BJ (cell line): Measurements from ENCODE around the gene GALNT17. TPM values are rescaled to one million over a fixed set of nuclear protein-coding genes. Genes with fewer than 3 reads are reported as not detected.

Experiments used
- CTCF ChIA-PET: fragments of 350-600 bp; formaldehyde crosslinking; extraction: SDS; loops from one replicate; lab custom pipeline; 2021; ENCODE audit warnings: antibody characterized with exemption, inconsistent platforms; lab: Yijun Ruan, JAX
- POLR2A ChIA-PET: fragments of 300-600 bp; sonication (Branson Sonifier 250); formaldehyde crosslinking; extraction: SDS; loops from one replicate; lab custom pipeline; 2021; ENCODE audit warnings: antibody characterized with exemption; lab: Charles Lee
- DNase-seq: peaks from one replicate; pipeline ENCODE4 v3.0.0-alpha.2; 2011; ENCODE audit warnings: low read depth
- H3K27me3 ChIP-seq: 2 replicates; pipeline ENCODE4 v1.6.0; 2011; ENCODE audit warnings: low read length; ENCODE audit not compliant: control insufficient read depth, insufficient read depth
- H3K36me3 ChIP-seq: 2 replicates; pipeline ENCODE4 v1.5.1; 2011; ENCODE audit warnings: low read length; ENCODE audit not compliant: control insufficient read depth, insufficient read depth
- H3K4me3 ChIP-seq: 2 replicates; pipeline ENCODE4 v1.5.1; 2011; ENCODE audit warnings: low read depth, mild to moderate bottlenecking, control low read depth, low read length
- CTCF ChIP-seq: IDR thresholded peaks from 2 replicates; pipeline ENCODE4 v1.5.1; 2011; ENCODE audit warnings: low read depth, mild to moderate bottlenecking, control low read depth, inconsistent platforms, low read length, moderate library complexity; ENCODE audit not compliant: insufficient read depth
- polyA plus RNA-seq: library from polyadenylated mRNA; depleted of rRNA; stranded (reverse); fragments of >200 nt; gene quantifications from 2 replicates; pipeline ENCODE4 v1.2.3, GENCODE V29; 2011

The GALNT17 gene
- polyA plus RNA-seq, 1 experiment = not detected

DNA sequence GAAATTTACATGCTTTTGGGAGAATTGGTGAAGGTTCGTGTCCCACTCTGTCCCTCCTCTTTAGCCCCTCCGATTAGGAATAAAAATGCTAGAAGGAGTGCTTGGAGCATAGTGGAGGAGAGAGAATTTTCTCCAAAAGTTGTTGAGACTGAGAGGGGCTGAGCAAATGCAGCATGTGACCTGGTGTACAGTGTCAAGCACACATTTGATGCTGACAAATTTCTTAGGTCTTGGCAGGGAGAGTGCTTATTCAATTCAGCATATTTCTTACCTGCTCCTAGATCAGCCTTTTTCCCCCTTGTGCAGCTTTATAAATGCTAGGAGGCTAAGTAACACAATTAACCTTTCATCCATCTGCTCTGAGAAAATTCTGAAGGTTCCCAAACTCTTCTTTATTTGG, 189.0 kb downstream of the GALNT17 start:
- ChIA-PET CTCF (no interaction called here), POLR2A (no interaction called here)
- H3K36me3 ChIP-seq = no peaks in the 10 kb centered on the region
- H3K4me3 ChIP-seq = no peak overlapping the region
- no peak for TF ChIP-seq CTCF
- no peaks in the 10 kb centered on the region for H3K27me3 ChIP-seq
- DNase-seq = no peak

DNA sequence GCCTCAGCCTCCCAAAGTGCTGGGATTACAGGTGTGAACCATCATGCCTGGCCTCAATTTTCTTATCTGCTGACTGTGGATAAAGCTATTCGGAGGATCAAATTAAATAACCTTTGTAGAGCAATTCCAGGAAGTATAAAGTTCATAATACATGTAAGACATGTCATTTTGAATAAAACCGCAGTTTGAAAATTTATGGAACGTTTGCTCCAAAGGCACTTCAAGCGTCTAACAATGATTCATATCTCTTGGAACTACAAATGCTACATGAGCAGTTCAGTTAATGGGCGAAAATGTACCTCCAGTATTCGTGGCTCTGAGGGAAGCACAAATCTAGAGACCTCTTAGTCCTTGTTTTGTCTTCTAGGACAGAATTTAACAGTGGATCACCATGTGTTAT, 190.3 kb downstream of the GALNT17 start:
- no peaks in the 10 kb centered on the region for H3K36me3 ChIP-seq
- ChIA-PET CTCF (no interaction called here), POLR2A (no interaction called here)
- no peak for TF ChIP-seq CTCF
- H3K4me3 ChIP-seq = no peak overlapping the region
- no peaks in the 10 kb centered on the region for H3K27me3 ChIP-seq
- no peak for DNase-seq

- TF ChIP-seq CTCF = no peak
- POLR2A ChIA-PET = no interaction called here
- DNase-seq = no peak
- H3K27me3 ChIP-seq = no peaks in the 10 kb centered on the region
- CTCF ChIA-PET = no interaction called here
- H3K4me3 ChIP-seq = no peak overlapping the region
- H3K36me3 ChIP-seq = no peaks in the 10 kb centered on the region
Observed at GRCh38 chr7:71323726-71324125, 191.8 kb downstream of the GALNT17 start.

DNA sequence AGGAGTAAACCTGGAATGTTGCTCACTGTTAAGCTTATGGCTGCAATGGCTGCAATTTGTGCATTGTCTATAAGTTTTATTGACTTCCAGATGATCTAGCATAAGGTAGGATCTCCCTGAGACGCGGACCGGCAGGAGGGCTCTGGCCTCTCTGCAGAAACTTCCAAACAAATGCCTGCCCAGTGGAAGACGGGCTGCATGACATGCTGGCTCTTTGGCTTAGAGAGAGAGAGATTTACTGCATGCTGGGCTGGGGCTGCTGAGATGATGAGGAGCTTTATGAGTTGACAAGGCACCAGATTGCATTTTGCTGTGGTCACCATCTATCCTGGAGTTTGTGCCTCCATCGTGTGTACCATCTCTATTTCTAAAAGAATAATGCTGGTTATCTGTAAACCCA, 193.2 kb downstream of the GALNT17 start:
- no peaks in the 10 kb centered on the region for H3K27me3 ChIP-seq
- CTCF ChIA-PET = no interaction called here
- no peak for TF ChIP-seq CTCF
- POLR2A ChIA-PET = no interaction called here
- no peak overlapping the region for H3K4me3 ChIP-seq
- no peak for DNase-seq
- H3K36me3 ChIP-seq = no peaks in the 10 kb centered on the region

- no peak overlapping the region for H3K4me3 ChIP-seq
- H3K36me3 ChIP-seq = no peaks in the 10 kb centered on the region
- DNase-seq = no peak
- no peak for TF ChIP-seq CTCF
- POLR2A ChIA-PET = no interaction called here
- CTCF ChIA-PET = no interaction called here
- H3K27me3 ChIP-seq = no peaks in the 10 kb centered on the region
Observed at GRCh38 chr7:71326595-71326994, 194.7 kb downstream of the GALNT17 start.
